Coronary artery (tissue), 2 donors: ENCODE measurements around the gene SLC38A10.

ENCODE experiments used
- DNase-seq: peaks from one replicate; pipeline ENCODE4 v3.0.0-alpha.2; 2017; ENCODE audit warnings: low spot score
- H3K27ac ChIP-seq, 2 donors: fragments of 200-600 bp; sonication (generic); one replicate each; pipeline ENCODE4 v1.5.1; 2016 to 2019
- H3K4me3 ChIP-seq: fragments of 200-600 bp; sonication (generic); 2 replicates; pipeline ENCODE4 v1.5.1; 2016; ENCODE audit warnings: mild to moderate bottlenecking, moderate library complexity
- CTCF ChIP-seq: fragments of 200-600 bp; sonication (generic); IDR thresholded peaks from one replicate; pipeline ENCODE4 v1.5.1; 2019; ENCODE audit warnings: antibody characterized with exemption

Gene SLC38A10

DNA sequence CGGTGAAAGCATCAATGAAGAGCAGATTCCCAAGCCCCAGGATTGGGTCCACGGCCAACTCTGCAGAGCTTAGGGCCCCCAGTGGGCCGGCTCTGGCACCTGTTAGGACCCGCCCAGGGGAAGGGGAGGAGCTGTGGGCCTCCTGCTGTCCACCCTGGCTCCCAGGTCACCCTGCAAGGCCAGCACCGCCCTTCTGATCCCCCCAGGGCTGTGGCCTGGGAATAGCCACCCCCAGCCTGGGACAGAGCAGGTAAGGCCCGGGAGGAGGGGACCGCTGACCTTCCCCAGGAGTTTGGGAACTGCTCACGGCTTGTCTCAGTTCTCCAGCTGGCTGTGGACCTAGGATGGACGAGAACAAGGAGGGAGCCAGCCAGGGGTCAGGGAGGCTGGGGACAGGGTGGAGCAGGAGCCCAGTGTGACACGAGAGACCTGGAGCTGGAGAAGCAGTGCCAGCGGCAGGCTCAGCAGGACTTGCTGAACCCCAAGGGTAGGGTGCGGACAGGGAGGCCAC is 39.3 kb upstream of the SLC38A10 start:
- TF ChIP-seq CTCF: no peak
- no peak for DNase-seq
- H3K27ac ChIP-seq: no peak overlapping the region
- no peak overlapping the region for H3K4me3 ChIP-seq

- DNase-seq: no peak
- TF ChIP-seq CTCF: no peak
- no peak overlapping the region for H3K4me3 ChIP-seq
- no peak overlapping the region for H3K27ac ChIP-seq
Observed at GRCh38 chr17:81333616-81334368, 38.7 kb upstream of the SLC38A10 start.

DNA sequence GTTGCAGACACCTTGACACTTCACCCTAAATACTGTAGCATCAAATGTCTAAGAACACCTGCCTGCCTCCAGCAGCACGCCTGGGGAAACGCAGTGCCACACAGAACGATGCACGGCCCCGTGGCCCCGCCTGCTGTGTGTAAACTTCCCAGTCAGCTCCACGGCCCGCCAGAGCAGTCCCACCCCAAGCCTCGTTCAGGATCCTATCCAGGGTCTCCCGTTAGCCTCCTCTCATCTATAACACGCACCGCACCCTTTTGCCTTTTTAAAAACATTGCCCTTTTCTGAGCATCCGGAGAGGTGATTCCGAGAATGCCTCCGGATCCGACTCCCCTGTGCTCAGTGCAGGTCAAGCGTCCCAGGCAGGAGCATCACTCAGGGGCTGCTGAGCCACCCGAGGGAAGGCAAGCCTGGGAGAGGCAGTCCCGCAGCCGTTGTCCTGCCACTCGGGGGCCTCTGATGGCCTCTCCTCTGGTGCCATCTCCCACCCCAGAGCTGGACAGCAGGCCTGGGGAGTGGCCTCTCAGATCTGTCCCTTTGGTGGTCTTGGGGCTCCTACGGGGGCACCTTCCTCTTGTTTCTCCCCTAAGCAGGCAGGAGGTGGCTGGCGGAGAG is 37.9 kb upstream of the SLC38A10 start:
- H3K4me3 ChIP-seq: no peak overlapping the region
- TF ChIP-seq CTCF: no peak
- no peak overlapping the region for H3K27ac ChIP-seq
- no peak for DNase-seq

DNA sequence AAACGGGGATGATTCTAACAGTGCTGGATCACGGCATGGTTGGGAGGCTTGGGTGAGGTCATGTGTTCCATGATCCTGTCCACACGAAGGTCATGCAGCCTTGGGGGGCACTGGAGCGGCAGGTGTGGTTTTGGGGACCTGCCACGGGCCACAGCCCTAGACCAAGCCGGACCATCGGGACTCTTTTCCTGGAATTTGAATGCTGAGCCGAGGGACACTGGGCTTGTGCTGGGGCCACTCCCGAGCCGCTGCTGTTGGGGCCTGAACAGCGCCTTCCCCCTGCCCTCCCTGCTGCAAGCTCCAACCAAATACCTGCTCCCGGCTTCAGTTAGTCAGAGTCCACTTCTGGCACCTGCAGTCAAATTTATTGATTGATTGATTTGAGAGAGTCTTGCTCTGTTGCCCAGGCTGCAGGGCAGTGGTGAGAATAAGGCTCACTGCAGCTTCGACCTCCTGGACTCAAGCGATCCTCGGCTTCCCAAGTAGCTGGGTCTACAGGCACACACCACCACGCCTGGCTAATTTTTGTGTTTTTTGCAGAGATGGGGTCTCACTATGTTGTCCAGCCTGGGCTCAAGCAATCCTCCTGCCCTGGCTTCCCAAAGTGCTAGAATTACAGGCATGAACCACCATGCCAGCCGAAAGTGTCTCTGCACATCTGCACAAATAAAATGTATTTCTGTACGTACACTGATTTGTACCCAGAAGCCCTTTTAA is 37.2 kb upstream of the SLC38A10 start:
- TF ChIP-seq CTCF: no peak
- no peak for DNase-seq
- H3K27ac ChIP-seq: no peak overlapping the region

DNA sequence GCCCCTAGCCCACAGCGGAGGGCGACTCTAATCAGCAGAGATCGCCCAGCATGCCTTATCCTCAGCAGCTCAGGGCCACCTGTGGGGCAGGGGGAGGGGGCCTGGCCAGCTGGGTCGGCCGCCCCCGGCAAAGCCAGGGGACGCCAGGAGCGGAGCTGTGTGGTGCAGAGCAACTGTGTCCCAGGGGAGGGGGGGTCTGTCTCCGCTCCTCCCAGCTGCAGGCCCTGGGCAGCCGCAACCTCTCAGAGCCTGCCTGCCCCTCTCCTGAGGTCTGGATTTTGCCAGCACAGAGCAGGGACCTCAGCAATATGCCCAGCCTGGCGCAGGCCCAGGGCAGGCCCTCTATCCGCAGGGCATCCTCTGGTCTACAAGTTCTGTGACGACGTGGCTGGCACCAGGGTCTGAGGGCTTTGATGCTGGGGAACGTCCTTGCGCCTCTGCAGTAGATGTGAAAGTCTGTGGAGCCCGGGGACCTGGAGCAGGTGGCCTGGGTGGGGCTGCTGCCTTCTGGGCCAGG is 36.5 kb upstream of the SLC38A10 start:
- H3K4me3 ChIP-seq: no peak overlapping the region
- DNase-seq: no peak

More for the DNA sequence above, 37.2 kb upstream of the SLC38A10 start:
- no peak overlapping the region for H3K4me3 ChIP-seq

DNA sequence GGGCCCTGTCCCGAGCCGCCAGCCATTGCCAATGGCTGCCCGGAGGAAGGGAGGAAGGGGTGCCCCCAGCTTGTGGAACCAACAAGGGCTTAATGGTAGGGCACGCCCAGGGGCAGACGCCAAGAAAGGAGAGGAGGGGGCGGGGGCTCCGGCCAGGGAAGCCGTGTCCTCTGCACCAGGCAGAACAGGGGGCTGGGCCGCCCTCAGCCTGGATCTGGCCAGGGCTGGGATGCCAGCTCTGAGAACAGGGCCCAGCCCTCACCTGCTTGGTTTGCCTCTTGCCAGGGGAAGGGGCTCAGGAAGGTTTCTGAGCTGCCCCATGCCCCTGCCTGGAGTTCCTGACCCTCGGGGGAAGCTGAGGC is 35.8 kb upstream of the SLC38A10 start:
- H3K4me3 ChIP-seq: no peak overlapping the region
- TF ChIP-seq CTCF: no peak
- H3K27ac ChIP-seq: no peak overlapping the region
- no peak for DNase-seq

More for the DNA sequence above, 36.5 kb upstream of the SLC38A10 start:
- no peak for TF ChIP-seq CTCF
- H3K27ac ChIP-seq: no peak overlapping the region
